Muscle of leg (tissue), 11 donors: ENCODE measurements around the gene RTTN. TPM values are rescaled to one million over a fixed set of nuclear protein-coding genes. Genes with fewer than 3 reads are reported as not detected.

Experiments
- DNase-seq: peaks from one replicate; pipeline ENCODE4 v3.0.0; 2013
- H3K27ac ChIP-seq: one replicate; pipeline ENCODE4 v1.5.1; 2013; ENCODE audit warnings: mild to moderate bottlenecking, low read length, control low read depth
- H3K27me3 ChIP-seq: one replicate; pipeline ENCODE4 v1.6.1; 2013; ENCODE audit warnings: low read length; ENCODE audit not compliant: control insufficient read depth, insufficient read depth
- H3K36me3 ChIP-seq: one replicate; pipeline ENCODE4 v1.6.1; 2013; ENCODE audit warnings: low read length; ENCODE audit not compliant: control insufficient read depth, insufficient read depth
- H3K4me1 ChIP-seq: one replicate; pipeline ENCODE4 v1.6.1; 2013; ENCODE audit warnings: low read length; ENCODE audit not compliant: control insufficient read depth, insufficient read depth
- H3K4me3 ChIP-seq: one replicate; pipeline ENCODE4 v1.5.1; 2013; ENCODE audit warnings: low read length, control low read depth
- H3K9me3 ChIP-seq: replicated peaks from 2 replicates; pipeline ENCODE4 v1.6.1; 2013; ENCODE audit warnings: low read depth, low read length; ENCODE audit not compliant: control insufficient read depth
- WGBS: methylation state at CpG from one replicate; pipeline ENCODE4 v1.1.5; 2013; ENCODE audit warnings: missing lambda C conversion rate; ENCODE audit not compliant: insufficient coverage; 5-methylcytosine and 5-hydroxymethylcytosine counted together
- polyA plus RNA-seq, 8 donors: library from polyadenylated mRNA; unstranded; fragments of 120-200 nt; gene quantifications; one replicate each; pipeline versions ENCODE4 v1.2.1 to v1.2.3, GENCODE V29; 2013; ENCODE audit warnings: inconsistent platforms in 1 of 8, low replicate concordance in 1 of 8; ENCODE audit not compliant: insufficient read length in 8 of 8, insufficient read depth in 1 of 8
- total RNA-seq: library from RNA; stranded (reverse); fragments of 120-200 nt; gene quantifications from one replicate; pipeline ENCODE4 v1.2.4, GENCODE V29; 2013

Gene RTTN
- total and polyA plus RNA-seq, 9 donors = 9.7 to 16.0 (median 10.7) TPM

DNA sequence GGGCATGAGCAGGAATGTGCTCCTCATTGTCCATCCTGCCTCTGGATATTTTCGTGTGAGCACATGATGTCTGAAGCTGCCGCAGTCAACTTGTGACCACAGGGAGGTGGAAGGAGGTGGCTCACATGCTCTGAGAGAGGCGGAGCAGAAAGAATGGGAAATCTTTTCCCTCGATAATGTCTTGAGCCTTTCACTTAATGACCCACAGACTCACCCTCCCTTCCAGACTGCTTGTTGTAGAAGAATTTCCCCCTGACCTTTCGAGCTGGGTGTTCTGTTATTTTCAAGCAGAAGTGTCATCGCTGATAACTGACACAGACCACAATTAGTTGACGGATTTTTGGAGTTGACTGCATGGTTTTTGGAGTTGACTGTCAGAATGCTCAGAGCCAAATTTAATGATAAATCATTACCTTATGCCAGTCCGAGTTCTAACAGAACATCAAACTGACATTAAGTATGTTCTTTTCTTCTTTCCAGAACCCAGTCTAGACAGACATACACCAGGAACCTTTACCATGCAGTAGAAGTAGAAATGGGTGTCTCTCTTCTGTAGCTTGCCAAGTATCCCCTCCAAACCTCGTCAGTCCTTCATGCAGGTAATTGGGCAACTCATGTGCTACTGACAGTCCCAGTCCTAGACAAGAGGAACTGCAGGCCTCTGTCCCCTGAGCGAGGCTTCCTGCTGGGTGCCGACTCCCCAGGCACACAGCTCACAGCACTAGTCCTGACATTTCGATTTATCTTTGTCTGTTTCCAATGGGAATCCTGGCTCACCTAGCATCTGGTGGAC, 29.4 kb upstream of the RTTN start:
- Histone ChIP-seq H3K4me3 (no peak overlapping the region), H3K27me3 (no peaks in the 10 kb centered on the region), H3K36me3 (no peaks in the 10 kb centered on the region), H3K4me1 (no peaks in the 10 kb centered on the region), H3K27ac (no peak overlapping the region), H3K9me3 (no peaks in the 10 kb centered on the region)
- WGBS = 75% methylated on average over 5 of the region's 12 CpGs
- DNase-seq = no peak

DNA sequence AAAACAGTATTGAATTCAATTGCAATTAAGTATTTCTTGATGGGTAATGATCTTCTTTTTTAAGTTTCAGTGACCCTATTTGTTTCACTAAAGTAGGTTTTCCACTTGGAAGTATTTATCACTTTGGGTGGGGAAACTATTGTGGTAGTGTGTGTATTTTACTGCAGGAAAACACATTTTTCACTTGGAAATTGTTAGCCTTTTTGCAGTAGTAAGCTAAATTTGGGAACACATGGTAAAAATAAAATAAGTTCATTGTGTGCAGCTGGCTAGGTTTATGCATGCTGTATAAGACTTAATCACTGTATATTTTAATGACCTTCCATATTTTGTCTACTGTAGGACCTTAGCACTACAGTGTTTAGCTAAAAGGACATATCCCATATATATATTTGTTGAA, 28.5 kb upstream of the RTTN start:
- Histone ChIP-seq H3K27ac (no peak overlapping the region), H3K27me3 (no peaks in the 10 kb centered on the region), H3K9me3 (no peaks in the 10 kb centered on the region), H3K36me3 (no peaks in the 10 kb centered on the region), H3K4me3 (no peak overlapping the region), H3K4me1 (no peaks in the 10 kb centered on the region)
- no peak for DNase-seq

DNA sequence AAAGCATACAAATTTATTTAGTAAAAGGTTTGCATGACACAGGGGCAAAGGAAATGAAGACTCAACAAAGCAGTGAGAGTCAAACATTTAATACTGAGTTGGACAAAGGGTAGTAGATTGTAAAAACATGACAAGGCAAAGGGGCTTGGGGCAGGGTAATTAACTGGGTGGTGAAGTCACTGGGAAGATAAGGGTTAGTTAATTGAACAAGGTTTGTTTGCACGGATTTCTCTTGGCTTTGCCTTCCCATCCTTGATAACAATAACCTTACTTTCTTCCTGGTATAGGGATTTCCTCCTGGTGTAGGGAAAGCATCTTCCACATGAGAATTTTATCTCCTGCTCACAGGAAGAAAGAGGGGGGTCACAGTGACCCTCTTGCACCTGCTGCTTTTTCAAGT, 26.8 kb upstream of the RTTN start:
- Histone ChIP-seq H3K9me3 (peaks cover 4% of the 10 kb centered on the region), H3K36me3 (no peaks in the 10 kb centered on the region), H3K4me3 (no peak overlapping the region), H3K27me3 (no peaks in the 10 kb centered on the region), H3K4me1 (no peaks in the 10 kb centered on the region), H3K27ac (no peak overlapping the region)
- no peak for DNase-seq
- WGBS = no CpG with 5 or more reads among the region's 1 CpG

DNA sequence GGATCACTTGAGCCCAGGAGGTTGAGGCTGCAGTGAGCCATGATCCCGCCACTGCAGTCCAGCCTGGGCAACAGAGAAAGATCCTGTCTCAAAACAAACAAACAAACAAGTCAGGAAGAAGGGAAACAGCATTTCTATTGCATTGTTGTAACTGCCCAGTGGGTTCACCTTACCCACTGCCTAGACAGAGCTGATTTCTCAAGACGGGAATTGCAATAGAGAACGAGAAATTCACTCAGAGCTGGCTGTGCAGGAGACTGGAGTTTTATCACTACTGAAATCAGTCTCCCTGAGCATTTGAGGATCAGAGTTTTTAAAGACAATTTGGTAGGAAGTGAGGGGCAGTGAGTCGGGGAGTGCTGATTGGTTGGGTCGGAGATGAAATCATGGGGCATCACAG, 24.2 kb upstream of the RTTN start:
- 86% methylated on average over 5 of the region's 5 CpGs for WGBS
- H3K36me3 ChIP-seq = no peaks in the 10 kb centered on the region
- H3K4me1 ChIP-seq = no peaks in the 10 kb centered on the region
- no peaks in the 10 kb centered on the region for H3K27me3 ChIP-seq
- H3K27ac ChIP-seq = no peak overlapping the region
- DNase-seq = no peak
- no peak overlapping the region for H3K4me3 ChIP-seq
- peaks cover 5% of the 10 kb centered on the region for H3K9me3 ChIP-seq

DNA sequence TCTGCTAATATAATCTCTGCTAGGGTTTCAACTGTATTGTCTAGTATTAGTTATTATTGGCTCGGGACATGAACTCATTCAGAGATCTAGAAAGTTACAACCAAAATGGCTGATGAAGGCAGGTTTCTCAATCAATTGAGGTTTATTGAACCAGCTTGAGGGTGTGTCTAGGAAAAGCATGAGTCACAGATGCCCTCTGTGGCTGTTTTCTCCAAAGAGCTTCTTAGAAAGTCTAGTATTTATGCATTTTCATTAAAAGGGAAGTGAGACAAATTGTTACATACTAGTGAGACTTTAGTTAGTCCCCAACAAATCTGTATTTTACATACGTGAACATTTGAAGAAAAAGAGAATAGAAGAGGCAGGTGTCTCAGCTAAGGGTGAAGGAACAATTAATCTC, 23.0 kb upstream of the RTTN start:
- Histone ChIP-seq H3K9me3 (peaks cover 5% of the 10 kb centered on the region), H3K4me3 (no peak overlapping the region), H3K36me3 (no peaks in the 10 kb centered on the region), H3K27ac (no peak overlapping the region), H3K4me1 (no peaks in the 10 kb centered on the region), H3K27me3 (no peaks in the 10 kb centered on the region)
- 86% methylated on average over 1 of the region's 2 CpGs for whole genome bisulfite sequencing
- no peak for DNase-seq

DNA sequence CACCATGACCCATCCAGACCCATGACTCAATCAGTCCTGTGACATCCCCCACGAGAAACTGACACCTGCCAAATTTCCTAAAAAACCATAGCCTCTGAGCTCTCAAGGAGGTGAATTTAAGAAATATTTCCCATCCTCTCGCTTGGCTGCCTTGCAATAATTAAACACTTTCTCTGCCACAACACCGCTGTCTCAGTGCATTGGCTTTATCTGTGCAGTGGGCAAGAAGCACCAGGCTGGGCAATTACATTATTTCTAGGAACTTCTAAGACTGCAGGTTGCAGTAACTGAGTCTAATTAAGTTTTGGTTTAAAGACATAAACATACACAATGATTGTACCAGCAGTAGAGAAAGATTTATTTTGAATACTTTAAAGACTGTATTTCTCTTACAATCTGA, 22.0 kb upstream of the RTTN start:
- WGBS = no CpG with 5 or more reads among the region's 3 CpGs
- H3K4me3 ChIP-seq = no peak overlapping the region
- peaks cover 5% of the 10 kb centered on the region for H3K9me3 ChIP-seq
- H3K36me3 ChIP-seq = no peaks in the 10 kb centered on the region
- H3K4me1 ChIP-seq = no peaks in the 10 kb centered on the region
- H3K27me3 ChIP-seq = no peaks in the 10 kb centered on the region
- no peak for DNase-seq
- H3K27ac ChIP-seq = no peak overlapping the region

DNA sequence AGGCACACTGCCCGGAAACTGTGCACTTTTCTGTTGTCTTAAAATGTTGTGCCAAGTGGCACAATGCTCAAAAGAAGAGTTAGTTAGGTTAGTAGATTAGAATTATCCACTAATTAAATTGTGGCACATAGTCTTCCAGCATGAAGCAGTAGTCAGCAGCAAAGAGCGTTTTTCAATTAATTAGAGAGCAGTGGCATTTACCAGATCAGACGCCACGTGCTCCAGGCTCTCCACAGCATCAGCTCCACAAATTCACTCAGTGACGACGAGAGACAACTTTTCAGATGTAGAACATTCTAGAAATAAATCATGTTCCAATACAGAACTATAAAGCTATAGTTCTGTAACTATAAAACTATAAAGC, 16.4 kb upstream of the RTTN start:
- no peak for DNase-seq
- no peak overlapping the region for H3K27ac ChIP-seq
- H3K4me1 ChIP-seq = no peaks in the 10 kb centered on the region
- H3K27me3 ChIP-seq = no peaks in the 10 kb centered on the region
- no peaks in the 10 kb centered on the region for H3K36me3 ChIP-seq
- no peak overlapping the region for H3K4me3 ChIP-seq
- WGBS = no CpG with 5 or more reads among the region's 6 CpGs
- no peaks in the 10 kb centered on the region for H3K9me3 ChIP-seq

DNA sequence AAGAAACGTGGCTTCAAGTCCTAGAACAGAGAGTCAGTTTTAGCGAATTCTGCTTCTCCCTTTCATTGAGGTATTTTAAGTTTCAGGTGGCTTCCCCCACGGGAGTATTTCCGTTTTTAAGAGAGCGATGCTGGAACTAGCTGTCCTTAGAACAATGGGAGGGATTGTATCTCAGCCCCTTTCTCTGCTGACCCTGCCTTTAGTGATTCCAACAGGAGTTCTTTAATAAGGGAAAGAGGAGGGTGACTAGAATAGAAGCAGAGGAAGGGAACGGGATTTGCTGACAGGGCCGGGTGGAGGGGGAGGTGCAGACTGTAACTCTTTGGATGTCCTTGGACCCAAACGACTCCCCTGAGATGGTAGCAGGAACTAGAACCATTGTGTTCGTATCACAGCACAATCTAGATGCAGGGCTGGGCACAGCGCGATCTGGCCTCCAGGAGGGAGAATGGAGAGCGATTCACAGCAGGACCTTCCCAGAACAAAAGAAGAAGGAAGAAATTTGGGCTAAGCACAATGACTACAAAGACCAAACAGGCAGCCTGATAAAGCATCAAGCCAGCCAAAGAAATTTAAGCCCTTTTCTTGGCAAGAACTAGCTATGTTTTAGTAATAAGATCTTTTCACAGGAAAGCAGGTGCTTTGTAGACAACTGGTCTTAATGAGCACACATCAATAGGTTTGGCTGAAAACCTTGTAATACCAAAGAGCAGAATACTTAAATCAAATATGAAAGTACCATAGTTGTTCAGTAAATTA, 15.8 kb upstream of the RTTN start:
- no peaks in the 10 kb centered on the region for H3K9me3 ChIP-seq
- H3K4me1 ChIP-seq = no peaks in the 10 kb centered on the region
- H3K4me3 ChIP-seq = no peak overlapping the region
- DNase-seq = no peak
- WGBS = 23% methylated on average over 11 of the region's 12 CpGs
- H3K27me3 ChIP-seq = no peaks in the 10 kb centered on the region
- H3K36me3 ChIP-seq = no peaks in the 10 kb centered on the region
- no peak overlapping the region for H3K27ac ChIP-seq

DNA sequence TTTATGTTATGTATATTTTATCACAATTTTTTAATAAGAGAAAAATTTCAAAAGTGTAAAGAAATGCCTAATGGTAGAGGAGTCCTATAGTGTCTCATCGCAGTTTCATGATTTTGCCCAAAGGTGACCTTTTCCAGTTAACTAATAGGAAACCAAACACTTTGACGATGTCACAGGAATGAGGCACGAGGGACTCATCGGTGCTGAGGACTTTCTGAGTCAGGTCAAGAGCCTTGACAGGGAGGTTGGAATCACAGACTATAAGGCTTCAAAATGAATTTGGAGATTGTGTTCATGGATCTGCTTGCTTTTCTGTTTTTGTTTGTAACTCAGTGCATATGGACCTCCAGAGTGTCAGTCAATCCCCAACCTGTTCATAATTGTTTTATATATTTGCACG, 15.1 kb upstream of the RTTN start:
- H3K27ac ChIP-seq = no peak overlapping the region
- H3K4me3 ChIP-seq = no peak overlapping the region
- no peaks in the 10 kb centered on the region for H3K36me3 ChIP-seq
- H3K9me3 ChIP-seq = no peaks in the 10 kb centered on the region
- WGBS = no CpG with 5 or more reads among the region's 5 CpGs
- no peak for DNase-seq
- H3K27me3 ChIP-seq = no peaks in the 10 kb centered on the region
- H3K4me1 ChIP-seq = no peaks in the 10 kb centered on the region

DNA sequence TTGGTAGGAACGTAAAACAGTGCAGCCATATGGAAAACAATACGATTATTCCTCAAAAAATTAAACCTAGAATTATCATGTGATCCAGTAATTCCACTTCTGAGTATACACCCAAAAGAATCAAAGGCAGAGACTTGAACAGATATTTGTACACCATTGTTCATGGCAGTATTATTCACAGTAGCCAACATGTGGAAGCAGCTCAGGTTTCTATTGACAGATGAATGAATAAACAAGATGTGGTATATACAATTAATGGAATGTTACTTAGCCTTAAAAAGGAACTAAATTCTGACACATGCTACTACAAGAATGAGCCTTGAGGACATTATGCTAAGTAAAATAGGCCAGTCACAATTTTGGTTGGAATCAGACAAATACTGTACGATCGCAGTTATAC, 14.2 kb upstream of the RTTN start:
- no peaks in the 10 kb centered on the region for H3K4me1 ChIP-seq
- no peak overlapping the region for H3K4me3 ChIP-seq
- no peak for DNase-seq
- H3K9me3 ChIP-seq = no peaks in the 10 kb centered on the region
- 100% methylated on average over 2 of the region's 4 CpGs for WGBS
- H3K27me3 ChIP-seq = no peaks in the 10 kb centered on the region
- H3K27ac ChIP-seq = no peak overlapping the region
- H3K36me3 ChIP-seq = no peaks in the 10 kb centered on the region
